Measurements from ENCODE around the gene BAHD1.

The BAHD1 gene

DNA sequence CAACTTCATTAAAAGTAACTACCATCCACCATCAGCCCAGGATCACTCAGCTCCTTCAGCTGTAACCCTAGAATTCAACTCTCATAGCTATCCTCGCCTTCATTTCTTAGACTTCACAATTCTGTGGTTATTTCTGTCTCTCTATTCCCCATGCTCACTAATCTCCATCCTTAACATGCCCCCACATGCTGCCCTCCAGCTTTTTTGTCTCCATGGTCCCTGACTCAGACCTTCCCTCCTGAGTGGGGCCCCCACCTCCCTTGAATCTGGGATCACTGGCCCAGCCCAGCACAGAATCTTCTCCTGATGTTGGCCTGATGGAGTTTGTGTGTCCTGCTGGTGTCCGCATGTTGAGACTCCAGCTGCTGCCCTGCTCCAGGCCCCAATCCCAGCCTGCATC, 71.7 kb downstream of the BAHD1 start:
- Histone ChIP-seq H3K4me3 (replicated peaks; ENCODE audit: low read depth, low read length) (no peak overlapping the region), H3K27me3 (replicated peaks; ENCODE audit: control insufficient read depth, insufficient read depth, low read length) (no peaks in the 10 kb centered on the region), H3K36me3 (ENCODE audit: control insufficient read depth, insufficient read depth, low read length) (no peaks in the 10 kb centered on the region)
- TF ChIP-seq, protein P1, sequence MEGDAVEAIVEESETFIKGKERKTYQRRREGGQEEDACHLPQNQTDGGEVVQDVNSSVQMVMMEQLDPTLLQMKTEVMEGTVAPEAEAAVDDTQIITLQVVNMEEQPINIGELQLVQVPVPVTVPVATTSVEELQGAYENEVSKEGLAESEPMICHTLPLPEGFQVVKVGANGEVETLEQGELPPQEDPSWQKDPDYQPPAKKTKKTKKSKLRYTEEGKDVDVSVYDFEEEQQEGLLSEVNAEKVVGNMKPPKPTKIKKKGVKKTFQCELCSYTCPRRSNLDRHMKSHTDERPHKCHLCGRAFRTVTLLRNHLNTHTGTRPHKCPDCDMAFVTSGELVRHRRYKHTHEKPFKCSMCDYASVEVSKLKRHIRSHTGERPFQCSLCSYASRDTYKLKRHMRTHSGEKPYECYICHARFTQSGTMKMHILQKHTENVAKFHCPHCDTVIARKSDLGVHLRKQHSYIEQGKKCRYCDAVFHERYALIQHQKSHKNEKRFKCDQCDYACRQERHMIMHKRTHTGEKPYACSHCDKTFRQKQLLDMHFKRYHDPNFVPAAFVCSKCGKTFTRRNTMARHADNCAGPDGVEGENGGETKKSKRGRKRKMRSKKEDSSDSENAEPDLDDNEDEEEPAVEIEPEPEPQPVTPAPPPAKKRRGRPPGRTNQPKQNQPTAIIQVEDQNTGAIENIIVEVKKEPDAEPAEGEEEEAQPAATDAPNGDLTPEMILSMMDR (IDR thresholded peaks at IDR 0.05; ENCODE audit: insufficient read depth, low read length, poor library complexity, severe bottlenecking) = no peak
- no peak for DNase-seq (ENCODE audit: extremely low read depth, insufficient read length)

DNA sequence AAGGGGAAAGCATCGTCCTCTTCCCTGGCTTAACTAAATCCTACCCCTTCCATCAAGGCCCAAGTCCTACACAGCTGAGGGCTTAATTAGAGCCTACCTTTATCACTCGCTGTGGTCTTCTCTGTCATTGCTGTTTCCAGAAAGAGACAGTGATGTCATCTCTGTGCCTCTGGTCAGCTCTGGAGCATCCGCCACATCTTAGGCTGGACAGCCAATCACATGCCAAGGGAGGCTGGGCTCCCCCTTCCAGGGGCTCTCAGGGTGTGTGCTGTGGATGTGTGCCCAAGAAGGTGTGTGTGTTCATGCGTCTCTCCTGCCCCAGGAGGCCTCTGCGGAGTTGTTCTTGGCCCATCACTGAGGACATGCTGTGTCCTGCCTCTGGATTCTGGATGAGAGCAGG, 72.9 kb downstream of the BAHD1 start:
- no peak for DNase-seq (ENCODE audit: extremely low read depth, insufficient read length)
- Histone ChIP-seq H3K4me3 (replicated peaks; ENCODE audit: low read depth, low read length) (no peak overlapping the region), H3K27me3 (replicated peaks; ENCODE audit: control insufficient read depth, insufficient read depth, low read length) (no peaks in the 10 kb centered on the region), H3K36me3 (ENCODE audit: control insufficient read depth, insufficient read depth, low read length) (no peaks in the 10 kb centered on the region)
- TF ChIP-seq, protein P1 (IDR thresholded peaks at IDR 0.05; ENCODE audit: insufficient read depth, low read length, poor library complexity, severe bottlenecking) = no peak

DNA sequence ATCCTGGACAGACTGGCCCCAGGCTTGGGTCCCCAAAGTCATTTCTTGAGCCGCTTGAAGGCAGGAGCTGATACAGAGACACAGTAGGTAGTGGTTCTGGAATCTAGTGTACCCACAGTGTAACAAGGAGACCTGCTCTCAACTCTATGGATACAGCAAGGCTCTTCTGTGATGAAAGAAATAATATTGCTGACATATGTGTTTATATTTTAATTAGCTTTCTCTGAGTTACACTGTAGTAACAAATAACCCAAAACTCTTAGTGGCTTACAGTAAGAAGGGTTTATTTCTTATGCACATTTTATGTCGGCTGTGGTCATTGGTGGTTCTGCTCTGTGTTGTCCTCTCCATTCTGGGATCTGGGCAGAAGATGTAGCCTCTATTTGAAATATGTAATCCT, 75.6 kb downstream of the BAHD1 start:
- no peaks in the 10 kb centered on the region for H3K36me3 ChIP-seq (ENCODE audit: control insufficient read depth, insufficient read depth, low read length)
- DNase-seq (ENCODE audit: extremely low read depth, insufficient read length) = no peak
- H3K4me3 ChIP-seq (replicated peaks; ENCODE audit: low read depth, low read length) = no peak overlapping the region
- TF ChIP-seq, protein P1 (IDR thresholded peaks at IDR 0.05; ENCODE audit: insufficient read depth, low read length, poor library complexity, severe bottlenecking) = no peak
- no peaks in the 10 kb centered on the region for H3K27me3 ChIP-seq (replicated peaks; ENCODE audit: control insufficient read depth, insufficient read depth, low read length)

Measured in GM06990 (cell line).